SIG-M5 treated with dmso at 0.1 percent for 504 hours (cell line): ENCODE data around the gene LGR6.
"Not testable (repeated sequence)": the region's sequence is repeated elsewhere in the genome, so short reads cannot be mapped to it uniquely, and the experiment has no call there.

ENCODE experiments used
- DNase-seq: peaks from one replicate; lab custom pipeline; 2025; ENCODE audit not compliant: unreplicated experiment; lab: John Stamatoyannopoulos, UW

LGR6 gene

DNA sequence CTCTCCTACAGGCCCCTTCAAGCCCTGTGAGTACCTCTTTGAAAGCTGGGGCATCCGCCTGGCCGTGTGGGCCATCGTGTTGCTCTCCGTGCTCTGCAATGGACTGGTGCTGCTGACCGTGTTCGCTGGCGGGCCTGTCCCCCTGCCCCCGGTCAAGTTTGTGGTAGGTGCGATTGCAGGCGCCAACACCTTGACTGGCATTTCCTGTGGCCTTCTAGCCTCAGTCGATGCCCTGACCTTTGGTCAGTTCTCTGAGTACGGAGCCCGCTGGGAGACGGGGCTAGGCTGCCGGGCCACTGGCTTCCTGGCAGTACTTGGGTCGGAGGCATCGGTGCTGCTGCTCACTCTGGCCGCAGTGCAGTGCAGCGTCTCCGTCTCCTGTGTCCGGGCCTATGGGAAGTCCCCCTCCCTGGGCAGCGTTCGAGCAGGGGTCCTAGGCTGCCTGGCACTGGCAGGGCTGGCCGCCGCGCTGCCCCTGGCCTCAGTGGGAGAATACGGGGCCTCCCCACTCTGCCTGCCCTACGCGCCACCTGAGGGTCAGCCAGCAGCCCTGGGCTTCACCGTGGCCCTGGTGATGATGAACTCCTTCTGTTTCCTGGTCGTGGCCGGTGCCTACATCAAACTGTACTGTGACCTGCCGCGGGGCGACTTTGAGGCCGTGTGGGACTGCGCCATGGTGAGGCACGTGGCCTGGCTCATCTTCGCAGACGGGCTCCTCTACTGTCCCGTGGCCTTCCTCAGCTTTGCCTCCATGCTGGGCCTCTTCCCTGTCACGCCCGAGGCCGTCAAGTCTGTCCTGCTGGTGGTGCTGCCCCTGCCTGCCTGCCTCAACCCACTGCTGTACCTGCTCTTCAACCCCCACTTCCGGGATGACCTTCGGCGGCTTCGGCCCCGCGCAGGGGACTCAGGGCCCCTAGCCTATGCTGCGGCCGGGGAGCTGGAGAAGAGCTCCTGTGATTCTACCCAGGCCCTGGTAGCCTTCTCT, 124.6 kb downstream of the LGR6 start:
- no peak for DNase-seq

DNA sequence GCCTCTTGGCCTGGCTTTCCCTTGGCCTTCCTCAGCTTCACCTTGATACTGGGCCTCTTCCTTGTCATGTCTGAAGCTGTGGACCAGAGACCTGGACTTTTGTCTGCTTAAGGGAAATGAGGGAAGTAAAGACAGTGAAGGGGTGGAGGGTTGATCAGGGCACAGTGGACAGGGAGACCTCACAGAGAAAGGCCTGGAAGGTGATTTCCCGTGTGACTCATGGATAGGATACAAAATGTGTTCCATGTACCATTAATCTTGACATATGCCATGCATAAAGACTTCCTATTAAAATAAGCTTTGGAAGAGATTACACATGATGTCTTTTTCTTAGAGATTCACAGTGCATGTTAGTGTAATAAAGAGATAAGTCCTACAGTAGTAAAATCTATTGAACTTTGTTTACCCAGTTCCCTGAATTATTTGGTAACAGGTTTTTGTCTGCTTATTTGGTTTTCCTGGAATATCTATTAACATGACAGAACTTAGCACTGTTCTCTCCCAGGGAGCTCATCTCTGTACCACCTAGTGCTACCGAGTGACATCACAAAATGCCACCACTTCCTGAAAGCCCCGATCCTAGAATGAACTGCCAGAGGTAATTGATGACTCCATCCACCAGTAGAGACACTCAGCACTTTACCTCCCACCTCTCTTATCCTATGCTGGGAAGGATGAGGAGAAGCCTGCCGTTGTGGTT, 125.9 kb downstream of the LGR6 start:
- DNase-seq: no peak

DNA sequence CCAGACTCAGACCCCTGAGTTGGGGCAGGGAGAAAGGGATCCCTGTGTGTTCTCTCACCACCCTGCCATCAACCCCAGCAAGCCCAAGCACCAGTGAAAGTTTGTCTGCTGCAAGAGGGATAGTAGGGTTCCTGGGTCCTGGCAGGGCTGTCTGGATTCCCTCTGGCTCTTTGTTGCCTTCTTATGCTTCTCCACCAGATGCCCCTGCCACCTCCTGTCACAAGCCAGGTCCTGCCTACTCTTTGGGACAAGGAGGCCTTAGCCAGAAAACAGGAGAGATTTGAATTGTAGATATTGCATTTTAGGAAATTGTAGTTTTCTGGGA, 126.4 kb downstream of the LGR6 start:
- no peak for DNase-seq

DNA sequence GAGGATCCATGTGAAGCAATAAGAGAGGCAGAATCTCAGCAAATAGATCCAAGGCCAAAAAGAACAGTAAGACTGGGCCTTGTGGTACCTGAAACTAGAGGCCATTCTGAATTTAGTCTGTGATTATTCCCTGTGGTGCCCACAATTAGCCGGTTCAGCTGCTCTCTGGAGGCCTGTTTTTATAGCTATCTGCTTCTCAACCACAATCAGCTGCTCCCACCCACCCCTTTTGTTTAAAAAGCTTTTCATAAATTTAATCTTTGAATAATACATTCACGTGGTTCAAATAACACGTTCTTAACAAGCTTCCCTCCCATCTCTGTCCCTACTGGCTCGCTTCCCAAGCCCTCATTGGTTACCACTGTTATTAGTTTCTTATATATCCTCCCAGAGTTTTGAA, 130.1 kb downstream of the LGR6 start:
- no peak for DNase-seq

DNA sequence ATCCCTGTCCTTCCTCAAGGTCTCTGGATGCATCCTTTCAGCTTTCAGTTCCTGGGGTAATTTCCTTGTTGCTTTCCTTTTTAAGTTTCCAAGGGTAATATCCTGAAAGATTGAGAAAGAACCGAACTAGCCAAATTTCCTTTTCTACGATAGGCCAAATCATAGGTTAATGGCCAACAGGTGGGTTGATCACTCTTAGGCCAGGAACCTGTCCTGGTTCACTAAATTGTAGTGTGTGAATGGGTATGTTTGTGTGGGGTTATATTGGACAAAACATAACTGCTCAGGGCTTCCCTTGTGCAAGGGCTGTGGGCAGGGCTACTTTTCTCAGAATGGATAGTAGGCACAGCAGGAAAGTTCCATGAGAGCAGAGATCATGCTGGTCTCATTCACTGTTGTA, 131.0 kb downstream of the LGR6 start:
- no peak for DNase-seq

DNA sequence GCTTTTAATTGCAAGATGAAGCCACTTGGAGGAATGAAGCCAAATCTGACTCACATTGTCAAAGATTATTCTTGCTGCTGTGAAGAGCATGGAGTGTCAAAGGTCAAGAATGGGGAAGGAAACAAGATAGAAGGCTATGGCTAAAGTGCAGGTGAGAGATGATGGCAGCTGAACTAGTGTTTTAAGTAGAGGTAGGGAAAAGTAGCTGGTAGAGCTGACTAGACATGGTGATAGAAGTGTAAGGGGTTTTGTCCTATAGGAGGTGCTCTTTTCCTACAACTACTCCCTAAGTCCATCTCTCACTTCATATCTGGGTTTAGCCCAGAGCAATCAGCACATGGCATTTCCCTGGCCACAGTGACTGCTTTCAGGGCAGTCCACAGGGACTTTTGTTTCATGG, 136.3 kb downstream of the LGR6 start:
- DNase-seq: no peak

DNA sequence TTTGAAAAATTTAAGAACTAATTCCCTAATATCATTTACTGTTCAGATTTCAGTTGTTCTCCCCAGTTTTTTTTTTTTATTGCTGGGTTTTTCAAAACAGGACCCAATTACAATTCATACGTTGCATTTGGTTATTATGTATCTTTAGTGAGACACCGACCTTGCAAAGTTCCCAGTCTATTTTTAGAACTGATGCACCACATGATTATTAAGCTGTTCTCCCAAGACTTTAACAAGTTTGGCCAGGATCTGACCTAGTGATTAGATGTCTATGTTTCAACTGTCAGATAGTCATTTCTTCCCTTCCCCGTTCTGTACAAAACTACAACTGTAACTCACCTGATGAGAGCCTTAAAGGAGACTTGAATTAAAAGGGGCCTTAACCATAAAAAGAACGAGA, 140.3 kb downstream of the LGR6 start:
- DNase-seq: no peak

DNA sequence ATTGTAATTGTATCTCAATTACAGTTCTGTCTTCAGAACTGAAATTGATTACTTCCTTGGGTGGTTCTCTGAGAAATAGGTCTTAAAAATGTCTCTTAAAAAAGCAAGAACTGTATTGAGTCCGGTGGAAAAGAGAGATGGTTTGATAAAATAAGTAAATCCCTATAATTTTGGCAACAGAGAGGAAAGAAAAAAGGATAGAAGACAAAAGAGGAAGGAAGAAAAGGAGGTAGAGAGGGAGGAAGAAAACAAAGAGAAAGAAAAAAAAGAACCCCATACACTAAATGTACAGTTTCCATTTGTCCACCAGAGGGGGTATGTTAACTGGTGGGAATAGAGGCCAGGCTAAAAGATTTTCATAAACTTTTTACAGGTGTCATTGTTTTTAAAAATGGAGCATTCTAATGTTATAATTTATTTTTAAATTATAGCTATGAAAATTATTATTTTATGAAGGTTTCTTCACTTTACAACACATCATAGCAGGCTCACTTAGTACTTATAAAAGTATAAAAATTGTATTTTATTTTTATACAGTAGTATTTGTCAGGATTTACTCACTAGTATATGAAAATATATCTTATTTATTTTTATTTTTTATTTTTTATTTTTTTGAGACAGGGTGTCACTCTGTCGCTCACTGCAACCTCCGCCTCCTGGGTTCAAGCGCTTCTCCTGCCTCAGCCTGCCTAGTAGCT, 150.2 kb downstream of the LGR6 start:
- peak; percentile 87 for DNase-seq

DNA sequence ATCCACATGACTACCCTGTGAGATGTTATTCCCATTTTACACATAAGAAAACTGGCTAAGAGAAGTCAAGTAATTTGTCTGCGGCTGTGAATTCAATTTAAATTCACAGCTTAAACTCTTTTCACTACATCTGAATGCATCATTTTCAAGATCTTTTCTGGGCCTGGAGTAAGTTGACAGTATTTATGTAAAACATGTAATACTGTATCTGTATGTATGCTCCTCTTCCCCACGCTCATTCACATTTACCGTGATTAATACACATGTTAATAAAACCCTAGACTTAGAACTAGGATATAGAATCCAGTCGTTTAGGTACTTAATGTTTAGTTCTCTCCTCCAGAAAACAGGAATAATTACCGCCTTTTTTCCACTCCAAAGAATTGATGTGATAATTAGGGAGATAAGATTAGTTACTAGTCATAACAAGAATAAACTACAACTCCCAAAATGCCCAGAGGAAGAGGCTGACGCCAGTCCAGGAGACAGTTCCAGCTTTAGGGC, 154.5 kb downstream of the LGR6 start:
- no peak for DNase-seq

DNA sequence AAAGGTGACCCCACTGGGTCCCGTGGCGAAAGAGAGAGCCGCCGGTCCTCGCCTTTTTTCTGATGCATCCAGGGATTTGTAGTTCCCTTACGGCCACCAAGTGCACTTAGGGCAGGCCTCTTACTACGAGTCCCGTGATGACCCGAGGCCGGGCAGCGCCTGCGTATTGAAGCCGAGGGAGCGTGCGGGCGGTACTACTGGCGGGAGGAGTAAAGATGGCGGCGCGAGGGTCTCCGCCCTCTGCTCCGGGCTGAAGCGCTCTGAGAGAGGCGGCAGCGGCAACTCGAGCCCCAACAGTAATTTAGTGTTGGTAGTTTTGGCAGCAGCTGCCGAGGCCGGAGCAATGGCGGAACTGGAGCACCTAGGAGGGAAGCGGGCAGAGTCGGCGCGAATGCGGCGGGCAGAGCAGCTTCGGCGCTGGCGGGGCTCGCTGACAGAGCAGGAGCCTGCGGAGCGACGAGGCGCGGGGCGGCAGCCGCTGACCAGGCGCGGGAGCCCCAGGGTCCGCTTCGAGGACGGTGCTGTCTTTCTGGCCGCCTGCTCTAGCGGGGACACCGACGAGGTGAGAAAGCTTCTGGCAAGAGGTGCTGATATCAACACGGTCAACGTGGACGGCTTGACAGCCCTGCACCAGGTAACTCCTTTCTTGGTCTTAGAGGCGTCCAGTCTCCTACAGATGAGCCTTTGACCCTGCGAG, 155.1 kb downstream of the LGR6 start, which contains the start of gene PPP1R12B:
Gene PPP1R12B, plus strand, starts transcription at position 191 of the 697 bp plus-strand sequence. Its CDS starts 153 bp downstream, at position 344.
- DNase-seq: peak; percentile 100

DNA sequence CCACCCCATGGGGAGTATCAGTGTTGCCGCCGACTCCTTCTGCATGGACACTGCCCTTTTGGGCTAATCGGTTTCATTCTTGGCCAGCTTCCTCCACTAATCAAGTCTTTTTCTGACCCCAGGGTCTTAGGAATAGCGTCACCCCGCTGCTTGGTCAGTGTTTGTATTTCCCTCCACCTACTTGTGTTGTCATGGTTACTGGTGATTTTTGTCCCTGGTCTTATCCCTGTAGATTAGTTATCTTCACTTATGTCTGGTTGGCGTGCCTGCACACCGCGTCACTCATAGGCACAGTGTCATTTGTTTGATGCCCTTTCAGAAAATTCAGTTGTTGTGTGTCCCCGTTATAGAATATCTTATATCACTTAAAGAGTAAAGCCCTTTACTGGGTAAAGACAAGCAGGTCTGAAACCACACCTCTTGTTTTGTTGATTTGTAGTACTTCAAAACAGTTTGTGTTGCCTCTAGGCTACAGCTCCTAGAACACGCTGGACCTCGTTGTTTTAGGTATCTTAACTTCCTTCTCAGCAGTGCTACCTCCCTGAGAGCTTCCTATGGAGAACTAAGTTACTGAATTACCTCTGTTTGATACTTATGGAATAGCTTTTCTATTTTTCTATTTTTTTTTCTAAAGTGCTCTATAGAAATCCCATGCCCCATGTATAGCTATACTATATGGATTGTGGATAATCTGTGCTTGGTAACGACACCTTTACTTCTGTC, 155.8 kb downstream of the LGR6 start:
- DNase-seq: peak; percentile 63

DNA sequence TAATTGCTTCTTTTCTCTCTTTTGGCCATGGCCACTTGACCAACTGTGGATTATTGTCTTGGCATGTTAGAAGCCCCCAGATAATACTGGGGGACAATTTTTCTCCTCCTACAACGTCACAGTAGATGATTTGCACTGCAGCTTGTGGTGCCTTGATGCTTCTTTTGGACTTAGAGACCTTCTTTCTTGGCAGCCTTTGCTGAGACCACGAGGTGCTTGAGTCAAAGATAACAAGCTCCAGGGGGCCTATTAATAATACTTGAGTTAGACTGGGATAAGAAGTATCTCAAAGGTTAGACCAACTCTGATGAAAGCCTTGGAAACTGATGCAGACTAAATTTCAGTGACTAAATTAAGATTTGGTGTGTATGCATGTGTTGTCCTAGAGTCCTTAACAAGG, 158.1 kb downstream of the LGR6 start:
- DNase-seq: no peak

DNA sequence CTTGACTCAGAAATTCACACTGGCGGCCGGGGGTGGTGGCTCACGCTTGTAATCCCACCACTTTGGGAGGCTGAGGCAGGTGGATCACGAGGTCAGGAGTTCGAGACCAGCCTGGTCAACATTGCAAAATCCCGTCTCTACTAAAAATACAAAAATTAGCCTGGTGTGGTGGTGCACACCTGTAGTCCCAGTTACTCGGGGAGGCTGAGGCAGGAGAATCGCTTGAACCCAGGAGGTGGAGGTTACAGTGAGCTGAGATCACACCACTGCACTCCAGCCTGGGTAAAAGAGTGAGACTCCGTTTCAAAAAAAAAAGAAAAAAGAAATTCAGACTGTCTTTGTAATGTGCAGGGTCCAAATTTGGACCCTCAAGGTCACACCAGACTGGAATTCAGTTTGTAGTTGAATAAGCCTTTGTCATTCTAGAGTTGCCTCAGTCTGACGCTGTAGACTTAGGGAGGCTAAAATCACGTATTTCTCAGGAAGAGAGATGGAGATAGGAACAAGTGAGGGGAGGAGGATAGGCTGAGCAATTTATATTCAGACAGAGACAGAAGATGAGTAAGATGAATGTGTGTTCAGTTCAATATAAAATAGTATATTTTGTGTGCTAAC, 159.1 kb downstream of the LGR6 start:
- not testable (repeated sequence) for DNase-seq

DNA sequence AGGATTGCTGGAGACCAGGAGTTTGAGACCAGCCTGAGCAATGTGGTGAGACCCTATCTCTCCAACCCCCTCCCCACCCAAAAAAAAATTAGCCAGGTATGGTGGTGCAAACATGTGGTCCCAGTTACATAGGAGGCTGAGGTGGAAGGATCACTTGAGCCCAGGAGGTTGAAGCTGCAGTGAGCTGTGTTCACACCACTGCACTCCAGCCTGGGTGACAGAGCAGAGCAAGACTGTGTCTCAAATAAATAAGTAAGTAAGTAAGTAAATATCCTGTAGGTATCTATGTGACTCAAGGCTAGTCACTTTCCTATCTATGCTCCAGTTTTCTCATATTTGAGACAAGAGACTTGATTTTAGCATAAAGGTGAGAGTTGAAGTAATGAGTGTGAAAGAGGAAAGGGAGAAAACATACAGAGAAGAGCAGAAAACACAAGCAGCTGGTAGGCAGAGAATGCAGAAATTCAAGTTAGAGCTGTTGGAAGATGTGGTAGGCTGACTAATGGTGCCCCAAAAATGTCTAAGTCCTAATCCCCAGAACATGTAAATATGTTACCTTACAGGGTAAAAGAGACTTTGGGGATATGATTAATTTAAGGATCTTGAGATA, 162.4 kb downstream of the LGR6 start:
- no peak for DNase-seq

DNA sequence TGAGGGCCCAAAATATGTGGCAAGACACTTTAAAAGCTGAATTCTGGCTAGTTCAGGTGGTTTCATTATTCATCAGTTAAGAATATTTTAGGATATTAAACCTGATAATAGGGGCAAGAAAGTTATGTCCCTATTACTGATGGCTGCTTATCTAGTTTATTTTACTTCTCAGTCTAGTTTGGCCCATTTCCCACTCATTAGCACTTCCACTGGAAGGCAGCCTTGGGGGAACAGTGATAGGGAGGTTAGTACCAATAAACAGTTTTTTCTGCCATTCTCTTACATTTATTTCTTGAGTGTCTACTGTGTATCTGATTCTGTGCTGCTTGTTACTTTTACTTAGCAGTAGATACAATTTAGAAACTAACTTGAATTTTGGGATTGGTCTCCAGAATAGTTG, 163.9 kb downstream of the LGR6 start:
- DNase-seq: no peak

DNA sequence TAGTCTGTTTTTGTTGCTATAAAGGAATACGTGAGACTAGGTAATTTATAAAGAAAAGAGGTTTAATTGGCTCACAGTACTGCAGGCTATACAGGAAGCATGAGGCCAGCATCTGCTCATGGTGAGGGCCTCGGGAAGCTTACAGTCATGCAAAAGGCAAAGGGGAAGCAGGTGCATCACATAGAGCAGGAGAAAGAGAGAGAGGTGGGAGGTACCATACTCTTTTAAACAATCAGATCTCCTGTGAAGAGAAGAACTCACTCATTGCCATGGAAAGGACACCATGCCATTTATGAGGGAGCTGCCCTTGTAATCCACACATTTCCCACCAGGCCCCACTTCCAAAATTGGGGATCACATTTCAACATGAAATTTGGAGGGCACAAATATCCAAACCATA, 167.6 kb downstream of the LGR6 start:
- no peak for DNase-seq

DNA sequence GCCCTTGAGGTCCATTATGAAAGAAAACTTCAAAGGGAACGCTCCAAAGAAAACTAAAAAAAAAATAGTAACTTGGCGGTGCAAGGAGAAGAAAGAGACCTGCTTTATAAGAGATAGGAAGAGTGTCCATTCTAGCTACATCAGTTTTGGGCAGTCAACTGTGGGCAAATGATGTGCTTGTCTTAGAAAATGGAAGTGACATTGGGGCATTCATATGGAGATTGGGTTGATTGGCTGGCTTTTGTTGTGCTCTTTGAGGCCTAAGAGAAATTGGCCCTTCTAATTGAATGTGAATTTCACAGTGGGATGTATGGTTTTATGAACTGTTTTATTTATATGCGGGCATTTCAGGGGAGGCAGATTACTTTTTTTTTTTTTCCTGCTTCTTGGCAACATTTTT, 168.1 kb downstream of the LGR6 start:
- no peak for DNase-seq

DNA sequence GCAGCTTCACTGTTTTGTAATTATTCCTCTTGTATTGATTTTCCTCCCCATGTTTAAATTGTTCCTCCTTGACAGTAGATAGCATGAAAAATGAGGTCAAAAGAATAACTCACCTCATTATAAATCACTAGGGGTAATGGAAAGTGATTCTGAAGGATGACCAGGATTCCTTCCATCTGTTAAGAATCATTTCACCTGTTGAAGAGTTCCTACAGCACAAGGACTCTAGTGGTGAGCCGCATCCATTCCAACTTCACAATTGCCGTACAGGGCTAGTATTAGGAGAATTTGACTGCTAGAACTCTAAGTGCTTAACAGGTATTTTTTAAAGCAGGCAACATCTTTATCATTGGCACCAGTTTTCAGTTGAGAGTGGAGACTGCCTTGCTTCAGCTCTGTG, 168.6 kb downstream of the LGR6 start:
- no peak for DNase-seq

DNA sequence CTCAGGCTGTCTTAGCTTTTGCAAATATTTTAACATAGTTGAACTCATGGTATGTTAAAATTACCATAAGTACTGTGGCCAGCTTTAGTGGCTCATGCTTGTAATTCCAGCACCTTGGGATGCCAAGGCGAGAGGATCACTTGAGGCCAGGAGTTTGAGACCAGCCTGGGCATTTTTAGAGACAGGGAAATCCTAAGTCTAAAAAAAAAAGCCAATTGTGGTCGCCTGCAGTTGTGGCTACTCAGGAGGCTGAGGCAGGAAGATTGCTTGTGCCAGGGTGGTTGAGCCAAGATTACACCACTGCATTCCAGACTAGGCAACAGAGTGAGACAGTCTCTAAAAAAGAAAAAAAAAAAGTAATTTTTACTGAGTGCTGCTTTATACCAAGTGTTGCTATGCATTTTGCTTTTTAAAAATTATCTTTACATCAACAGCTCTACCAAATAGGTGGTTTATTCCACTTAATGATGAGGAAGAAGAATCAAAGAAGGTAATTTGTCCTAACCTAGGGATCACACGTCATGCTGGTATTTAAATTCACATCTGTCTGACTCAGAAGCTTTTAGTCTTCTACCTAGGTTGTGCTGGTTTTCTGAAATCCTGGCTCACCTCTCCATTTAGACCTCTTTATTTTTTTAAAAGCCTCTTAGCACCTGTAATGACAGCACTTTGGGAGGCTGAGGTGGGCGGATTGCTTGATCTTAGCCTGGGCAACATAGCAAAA, 171.7 kb downstream of the LGR6 start:
- DNase-seq: no peak
